COLO668 (cell line): ENCODE data around the gene TBC1D32.
"Not testable (repeated sequence)": the region's sequence is repeated elsewhere in the genome, so short reads cannot be mapped to it uniquely, and the experiment has no call there.

Experiments
- DNase-seq: peaks from one replicate; lab custom pipeline; 2025; ENCODE audit not compliant: unreplicated experiment; lab: John Stamatoyannopoulos, UW

TBC1D32 gene

DNA sequence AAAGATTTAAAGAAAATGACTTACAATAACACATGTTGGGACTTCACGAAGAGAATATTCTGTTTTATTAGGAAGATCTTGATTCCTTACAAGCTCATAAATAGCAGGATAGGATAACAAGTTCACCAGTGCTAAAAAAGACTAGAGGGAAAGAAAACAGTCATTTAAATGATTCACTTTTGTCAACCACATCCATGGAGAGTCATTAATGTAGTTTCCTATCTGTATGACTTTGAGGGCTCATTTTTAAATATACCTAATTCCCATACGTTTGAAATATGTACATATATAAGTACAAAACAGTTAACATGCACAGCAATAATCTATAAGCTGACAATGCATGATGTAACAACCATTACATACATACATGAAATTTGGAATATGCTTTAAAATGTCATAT is 111.1 kb downstream of the TBC1D32 start:
- no peak for DNase-seq

DNA sequence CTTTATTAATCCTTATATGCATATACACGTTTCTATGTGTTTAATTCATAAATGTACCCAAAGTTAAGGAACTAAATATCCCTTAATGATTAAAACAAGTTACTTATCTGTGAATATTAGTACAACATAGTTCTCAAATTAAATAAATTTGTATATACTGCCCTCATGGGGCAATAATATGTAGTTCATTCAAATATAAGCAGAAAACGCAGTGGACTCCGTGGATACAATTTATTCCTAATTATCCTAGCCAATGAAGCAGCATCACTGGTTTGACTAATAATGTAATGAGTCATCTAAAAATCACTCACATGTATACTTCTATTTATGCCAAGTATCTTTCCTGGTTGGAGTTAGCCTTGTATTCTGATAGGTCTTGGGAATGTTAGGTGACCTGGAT is 111.6 kb downstream of the TBC1D32 start:
- DNase-seq = no peak

GRCh38 chr6:121216928-121217327 is 117.4 kb downstream of the TBC1D32 start:
- no peak for DNase-seq

DNA sequence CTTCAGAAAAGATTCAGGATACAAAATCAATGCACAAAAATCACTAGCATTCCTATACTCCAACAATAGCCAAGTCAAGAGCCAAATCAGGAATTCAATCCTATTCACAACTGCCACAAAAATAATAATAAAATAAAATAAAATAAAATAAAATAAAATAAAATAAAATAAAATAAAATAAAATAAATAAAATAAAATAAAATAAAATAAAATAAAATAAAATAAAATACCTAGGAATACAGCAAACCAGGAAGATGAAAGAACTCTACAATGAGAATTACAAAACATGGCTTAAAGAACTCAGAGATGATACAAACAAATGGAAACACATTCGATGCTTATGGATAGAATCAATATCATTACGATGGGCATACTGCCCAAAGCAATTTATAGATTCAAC is 120.9 kb downstream of the TBC1D32 start:
- not testable (repeated sequence) for DNase-seq

GRCh38 chr6:121210943-121211342 is 123.3 kb downstream of the TBC1D32 start:
- no peak for DNase-seq

- no peak for DNase-seq
These were observed 128.7 kb downstream of the TBC1D32 start for GRCh38 chr6:121205569-121205968.

DNA sequence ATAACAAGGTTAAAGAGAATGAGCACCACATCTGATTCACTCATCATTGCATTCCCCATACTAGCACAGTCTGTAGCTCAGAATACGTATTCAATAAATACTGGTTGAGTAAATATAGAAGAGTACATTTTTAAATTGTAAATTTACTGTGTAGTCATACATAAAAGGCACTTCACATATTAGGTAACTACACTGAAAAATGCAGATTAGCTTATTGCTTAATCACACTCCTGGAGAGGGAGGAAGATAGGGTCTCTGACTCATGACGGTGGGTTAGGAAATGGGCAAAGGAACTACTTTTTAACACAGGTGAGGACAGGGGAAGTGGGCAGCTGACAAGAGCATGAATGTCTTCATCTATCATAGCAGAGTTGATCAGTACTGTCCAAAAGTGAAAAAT is 133.2 kb downstream of the TBC1D32 start:
- DNase-seq = no peak

DNA sequence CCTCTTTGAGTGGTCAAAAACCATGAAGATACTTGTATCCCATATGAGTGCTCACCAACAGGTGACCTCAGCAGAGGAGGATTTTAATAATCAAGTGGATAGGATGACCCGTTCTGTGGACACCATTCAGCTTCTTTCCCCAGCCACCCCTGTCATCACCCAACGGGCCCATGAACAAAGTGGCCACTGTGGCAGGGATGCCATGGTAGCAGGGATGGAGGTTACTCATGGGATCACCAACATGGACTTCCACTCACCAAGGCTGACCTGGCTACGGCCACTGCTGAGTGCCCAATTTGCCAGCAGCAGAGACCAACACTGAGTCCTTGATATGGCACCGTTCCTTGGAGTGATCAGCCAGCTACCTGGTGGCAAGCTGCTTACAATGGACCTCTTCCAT is 138.2 kb downstream of the TBC1D32 start:
- DNase-seq = not testable (repeated sequence)

GRCh38 chr6:121190122-121190521 is 144.2 kb downstream of the TBC1D32 start:
- no peak for DNase-seq

DNA sequence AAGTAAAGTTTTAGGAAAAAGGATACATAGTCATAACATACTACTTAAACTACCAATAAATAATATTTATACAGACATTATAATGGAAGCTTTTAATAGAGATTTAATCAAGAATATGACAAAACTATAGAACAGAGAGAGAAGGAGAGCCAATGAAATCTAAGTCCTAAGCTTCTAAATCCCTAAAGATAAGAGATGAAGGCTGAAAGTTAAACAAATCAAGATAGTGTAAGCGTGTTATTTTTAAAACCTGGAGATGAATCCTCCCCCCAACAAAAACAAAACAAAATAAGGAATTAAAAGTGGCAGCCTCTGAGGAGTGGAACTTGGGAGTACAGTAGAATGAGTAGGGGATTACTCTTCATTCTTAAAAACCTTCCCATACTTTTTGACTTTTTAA is 145.9 kb downstream of the TBC1D32 start:
- DNase-seq = no peak

DNA sequence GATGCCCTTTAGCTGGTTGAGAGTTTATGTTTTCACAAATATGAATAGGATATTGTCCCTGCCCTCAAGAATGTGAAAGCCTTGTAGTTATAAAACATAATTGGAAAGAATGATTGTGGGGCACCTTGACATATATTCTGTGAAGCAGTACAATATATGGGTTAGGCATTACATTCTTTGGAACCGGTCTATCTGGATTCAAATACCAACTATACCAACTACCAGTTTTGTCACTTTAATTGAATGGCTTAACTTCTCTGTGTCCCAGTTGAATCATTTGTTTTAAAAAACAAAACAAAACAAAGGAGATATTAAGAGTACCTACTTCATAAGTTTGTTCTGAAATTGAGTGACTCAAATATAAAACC is 146.5 kb downstream of the TBC1D32 start:
- no peak for DNase-seq

GRCh38 chr6:121187200-121187832 is 147.0 kb downstream of the TBC1D32 start:
- no peak for DNase-seq

GRCh38 chr6:121183742-121184141 is 150.5 kb downstream of the TBC1D32 start:
- no peak for DNase-seq

DNA sequence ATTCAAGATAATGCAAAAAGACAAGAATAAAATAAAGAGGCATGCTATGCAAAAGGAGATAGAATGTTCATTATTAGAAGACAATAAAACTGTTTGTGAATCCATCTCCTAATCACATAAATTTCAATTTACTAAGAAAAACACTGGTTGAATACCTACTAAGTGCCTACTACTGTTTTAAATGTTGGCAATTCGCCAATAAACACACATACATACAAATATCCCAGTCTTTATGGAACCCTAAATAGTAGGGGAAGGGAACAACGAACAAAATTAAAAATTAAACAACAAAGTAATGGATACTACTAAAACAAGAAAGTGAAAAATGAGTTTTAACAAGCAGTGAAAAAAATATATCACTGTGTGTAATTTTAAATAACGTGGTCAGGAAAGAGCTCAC is 158.5 kb downstream of the TBC1D32 start:
- DNase-seq = no peak

- not testable (repeated sequence) for DNase-seq
These were observed 161.8 kb downstream of the TBC1D32 start for GRCh38 chr6:121172451-121172850.

DNA sequence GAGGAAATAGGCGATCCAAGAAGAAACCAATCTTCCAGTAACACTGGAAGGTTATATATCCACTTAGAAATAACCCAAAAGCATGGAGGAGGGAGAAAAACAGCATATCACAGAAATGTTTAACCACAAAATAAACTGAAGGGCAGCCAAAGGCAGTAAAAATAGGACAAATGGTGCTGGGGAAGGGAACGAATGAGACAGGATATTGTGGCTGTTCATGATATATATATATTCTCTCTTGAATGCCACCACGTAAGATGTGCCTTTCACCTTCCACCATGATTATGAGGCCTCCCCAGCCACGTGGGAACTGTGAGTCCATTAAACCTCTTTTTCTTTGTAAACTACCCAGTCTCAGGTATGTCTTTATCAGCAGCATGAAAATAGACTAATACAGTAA is 162.4 kb downstream of the TBC1D32 start:
- DNase-seq = no peak

DNA sequence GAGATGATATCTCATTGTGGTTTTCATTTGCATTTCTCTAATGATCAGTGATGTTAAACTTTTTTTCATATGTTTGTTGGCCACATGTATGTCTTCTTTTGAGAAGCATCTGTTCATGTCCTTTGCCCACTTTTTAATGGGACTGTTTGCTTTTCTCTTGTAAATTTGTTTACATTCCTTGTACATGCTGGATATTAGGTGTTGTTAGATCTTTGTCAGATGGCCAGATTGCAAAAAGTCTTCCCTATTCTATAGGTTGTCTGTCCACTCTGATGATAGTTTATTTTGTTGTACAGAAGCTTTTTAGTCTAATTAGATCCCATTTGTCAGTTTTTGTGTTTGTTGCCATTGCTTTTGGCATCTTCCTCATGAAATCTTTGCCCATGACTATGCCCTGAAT is 172.4 kb downstream of the TBC1D32 start:
- no peak for DNase-seq

GRCh38 chr6:121160276-121160675 is 174.0 kb downstream of the TBC1D32 start:
- no peak for DNase-seq

- no peak for DNase-seq
These were observed 175.4 kb downstream of the TBC1D32 start for GRCh38 chr6:121158891-121159290.

DNA sequence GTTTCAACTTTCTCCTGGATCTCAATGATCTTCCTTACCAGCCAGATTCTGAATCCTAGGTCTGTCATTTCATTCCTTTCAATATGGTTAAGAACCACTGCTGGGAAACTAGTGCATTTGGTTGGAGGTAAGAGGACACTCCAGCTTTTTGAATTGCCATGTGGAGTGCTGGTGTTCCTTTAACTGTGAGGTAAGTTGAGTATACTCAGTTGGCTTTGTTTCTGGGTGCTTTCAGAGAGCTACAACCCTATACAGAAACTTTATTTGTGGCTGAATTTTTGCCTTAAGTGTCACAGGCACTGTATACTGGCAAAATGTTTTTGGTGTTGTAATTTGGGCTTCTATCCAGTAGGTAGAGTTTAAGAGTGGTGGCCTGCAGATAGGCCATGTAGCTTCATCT is 175.8 kb downstream of the TBC1D32 start:
- no peak for DNase-seq

GRCh38 chr6:121157906-121158305 is 176.4 kb downstream of the TBC1D32 start:
- DNase-seq = no peak

GRCh38 chr6:121143476-121143875 is 190.8 kb downstream of the TBC1D32 start:
- DNase-seq = no peak

DNA sequence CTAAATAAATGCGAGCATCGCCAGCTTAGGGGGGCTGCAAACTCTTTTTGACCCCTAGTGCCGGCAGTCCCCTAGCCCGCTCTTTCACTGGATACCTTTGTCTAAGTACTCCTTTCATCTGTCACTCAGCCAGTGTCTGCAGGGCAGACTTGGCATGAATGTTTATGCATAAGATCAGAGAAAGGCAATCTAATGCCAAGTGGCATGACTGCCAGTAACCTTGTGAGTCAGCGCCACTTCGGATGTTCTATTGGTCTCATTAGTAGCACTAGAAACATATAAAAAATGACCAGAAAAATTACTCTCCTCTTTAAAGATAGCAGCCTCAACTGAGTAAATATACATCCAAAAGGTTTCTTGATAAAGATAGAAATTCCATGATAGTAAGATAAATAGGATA is 192.2 kb downstream of the TBC1D32 start:
- DNase-seq = no peak

DNA sequence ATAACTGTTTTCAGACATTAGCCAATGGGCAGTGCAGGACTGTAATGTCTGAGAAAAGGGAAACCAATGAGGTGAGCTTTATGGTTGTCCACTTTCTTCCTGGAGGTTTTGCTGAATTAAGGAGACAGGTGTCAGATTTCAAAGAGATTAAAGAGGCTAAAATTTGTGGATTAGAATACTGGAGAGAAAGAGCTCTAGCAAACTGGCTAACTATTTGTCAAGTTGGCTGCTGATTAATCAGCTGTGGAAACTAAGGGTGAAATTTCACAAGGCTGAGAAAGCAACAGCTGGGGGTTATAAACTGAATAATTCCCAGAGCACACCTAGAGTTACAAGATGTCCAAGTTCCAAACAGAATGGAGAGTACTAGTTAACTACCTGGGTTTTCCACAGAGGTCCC is 198.9 kb downstream of the TBC1D32 start:
- DNase-seq = no peak
